GM12873 (cell line): ENCODE data around the gene KSR2.

Experiments used
- TF ChIP-seq, protein P1 (sequence below): IDR thresholded peaks from 2 replicates; pipeline ENCODE4 v1.5.1; 2012; ENCODE audit warnings: low read depth, mild to moderate bottlenecking, moderate library complexity, low read length, control low read depth; ENCODE audit not compliant: insufficient read depth; ENCODE audit errors: missing control alignments

The KSR2 gene

DNA sequence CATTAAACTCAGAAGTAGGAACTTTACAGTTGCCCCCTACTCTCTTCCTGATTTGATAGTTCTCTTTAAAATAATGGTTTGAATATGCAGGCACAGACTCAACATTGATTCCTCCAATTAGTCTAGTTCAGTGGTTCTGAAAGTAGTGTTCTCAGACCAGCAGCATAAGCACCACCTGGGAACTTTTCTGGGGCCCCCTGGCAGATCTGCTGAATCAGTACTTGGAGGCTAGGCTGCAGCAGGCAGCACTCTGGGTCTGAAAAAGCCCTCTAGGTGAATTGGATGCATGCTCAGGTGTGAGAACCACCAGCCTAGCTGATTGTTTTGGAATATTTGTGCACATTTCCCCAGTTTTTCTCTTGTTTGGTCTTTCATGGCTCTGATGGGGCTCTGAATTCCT lies 408.8 kb downstream of the KSR2 start:
- TF ChIP-seq, protein P1, sequence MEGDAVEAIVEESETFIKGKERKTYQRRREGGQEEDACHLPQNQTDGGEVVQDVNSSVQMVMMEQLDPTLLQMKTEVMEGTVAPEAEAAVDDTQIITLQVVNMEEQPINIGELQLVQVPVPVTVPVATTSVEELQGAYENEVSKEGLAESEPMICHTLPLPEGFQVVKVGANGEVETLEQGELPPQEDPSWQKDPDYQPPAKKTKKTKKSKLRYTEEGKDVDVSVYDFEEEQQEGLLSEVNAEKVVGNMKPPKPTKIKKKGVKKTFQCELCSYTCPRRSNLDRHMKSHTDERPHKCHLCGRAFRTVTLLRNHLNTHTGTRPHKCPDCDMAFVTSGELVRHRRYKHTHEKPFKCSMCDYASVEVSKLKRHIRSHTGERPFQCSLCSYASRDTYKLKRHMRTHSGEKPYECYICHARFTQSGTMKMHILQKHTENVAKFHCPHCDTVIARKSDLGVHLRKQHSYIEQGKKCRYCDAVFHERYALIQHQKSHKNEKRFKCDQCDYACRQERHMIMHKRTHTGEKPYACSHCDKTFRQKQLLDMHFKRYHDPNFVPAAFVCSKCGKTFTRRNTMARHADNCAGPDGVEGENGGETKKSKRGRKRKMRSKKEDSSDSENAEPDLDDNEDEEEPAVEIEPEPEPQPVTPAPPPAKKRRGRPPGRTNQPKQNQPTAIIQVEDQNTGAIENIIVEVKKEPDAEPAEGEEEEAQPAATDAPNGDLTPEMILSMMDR, result no peak

DNA sequence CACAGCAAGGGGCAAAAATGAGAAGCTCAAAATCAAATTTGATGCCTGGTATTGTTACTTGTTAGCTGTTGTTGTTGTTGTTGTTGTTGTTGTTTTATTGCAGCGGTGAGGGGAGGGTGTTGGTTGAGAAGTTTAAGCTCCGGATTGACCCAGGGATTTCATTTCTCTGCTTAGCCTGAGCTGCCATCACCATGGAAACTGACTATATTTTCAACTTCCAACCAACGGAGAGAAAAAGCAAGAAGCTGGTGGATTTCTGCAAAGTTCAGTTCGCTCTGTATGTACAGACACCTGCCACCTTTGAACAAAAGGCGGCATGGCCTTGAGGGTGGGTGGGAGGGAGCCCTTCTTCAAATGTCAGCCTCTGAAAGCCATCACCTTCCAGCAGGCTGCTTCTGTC lies 412.9 kb downstream of the KSR2 start:
- TF ChIP-seq, protein P1, result no peak

DNA sequence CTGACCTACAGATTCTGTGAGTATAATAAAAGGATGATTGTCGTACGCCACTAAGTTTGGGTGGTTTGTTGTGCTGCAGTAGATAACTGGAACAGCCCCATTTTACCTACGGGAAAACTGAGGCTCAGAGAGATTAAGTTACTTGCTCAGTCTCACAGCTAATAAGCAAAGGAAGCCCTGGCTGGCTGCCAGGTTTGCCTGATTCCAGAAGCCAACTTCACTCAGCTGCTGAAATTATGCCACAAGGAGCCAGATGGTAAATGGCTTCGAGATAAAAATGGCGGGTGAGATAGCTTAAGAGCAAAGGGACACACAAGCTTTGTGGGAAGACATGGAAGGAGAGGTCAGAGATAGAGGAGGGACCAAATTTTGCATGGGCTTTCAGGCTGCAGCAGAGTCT lies 415.8 kb downstream of the KSR2 start:
- TF ChIP-seq, protein P1, result no peak

DNA sequence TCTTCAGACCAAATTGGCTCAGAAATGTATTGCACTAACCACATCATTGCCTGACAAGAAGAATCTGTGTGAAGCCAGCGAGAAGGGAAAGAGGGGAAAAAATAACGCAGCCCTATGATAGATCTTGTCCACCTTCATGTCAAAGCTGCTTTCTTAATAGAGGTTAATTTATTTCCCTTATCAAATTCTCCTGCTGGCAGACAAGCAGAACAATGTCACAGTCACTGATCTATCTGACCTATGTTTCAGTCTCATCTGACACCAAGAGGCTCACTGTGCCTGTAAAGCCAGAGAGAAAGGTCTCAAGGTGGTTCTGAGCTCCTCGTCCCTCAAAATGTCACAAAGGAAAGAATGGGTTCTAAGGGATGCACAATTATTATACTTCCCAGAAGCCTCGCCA lies 417.1 kb downstream of the KSR2 start:
- TF ChIP-seq, protein P1, result no peak

DNA sequence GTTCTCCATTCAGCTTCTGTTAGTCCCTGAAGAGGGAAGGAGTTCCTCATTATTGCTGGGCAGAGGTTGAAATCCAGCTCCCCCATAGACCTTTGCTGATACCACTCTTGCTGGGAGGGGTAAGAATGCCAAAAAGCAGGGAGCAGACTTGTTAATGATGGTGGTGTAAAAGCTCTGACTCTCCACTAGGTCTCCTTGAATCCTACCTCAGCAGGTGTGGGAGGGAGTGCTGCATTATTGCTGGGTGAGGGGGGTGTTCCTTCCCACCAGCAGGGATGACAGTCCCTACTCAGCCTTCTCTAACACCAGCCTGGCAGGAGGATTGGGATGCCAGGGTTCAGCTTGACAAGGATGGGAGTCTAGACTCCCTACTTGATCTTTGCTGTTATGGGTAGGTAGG lies 421.6 kb downstream of the KSR2 start:
- TF ChIP-seq, protein P1, result no peak

DNA sequence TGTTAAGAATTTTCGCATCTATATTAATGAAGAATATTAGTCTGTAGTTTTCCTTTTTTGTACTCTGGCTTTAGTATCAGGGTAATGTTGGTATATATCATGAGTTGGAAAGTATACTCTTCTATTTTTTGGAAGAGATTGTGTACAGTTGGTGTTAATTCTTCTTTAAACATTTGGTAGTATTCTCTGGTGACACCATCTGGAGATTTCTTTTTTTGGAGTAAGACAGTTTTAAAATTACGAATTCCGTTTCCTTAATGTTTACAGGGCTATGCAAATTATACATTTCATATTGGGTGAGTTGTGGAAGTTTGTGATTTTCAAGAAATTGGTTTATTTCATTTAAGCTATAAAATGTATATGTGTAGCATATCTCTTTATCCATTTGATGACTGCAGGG lies 423.6 kb downstream of the KSR2 start:
- TF ChIP-seq, protein P1, result no peak

DNA sequence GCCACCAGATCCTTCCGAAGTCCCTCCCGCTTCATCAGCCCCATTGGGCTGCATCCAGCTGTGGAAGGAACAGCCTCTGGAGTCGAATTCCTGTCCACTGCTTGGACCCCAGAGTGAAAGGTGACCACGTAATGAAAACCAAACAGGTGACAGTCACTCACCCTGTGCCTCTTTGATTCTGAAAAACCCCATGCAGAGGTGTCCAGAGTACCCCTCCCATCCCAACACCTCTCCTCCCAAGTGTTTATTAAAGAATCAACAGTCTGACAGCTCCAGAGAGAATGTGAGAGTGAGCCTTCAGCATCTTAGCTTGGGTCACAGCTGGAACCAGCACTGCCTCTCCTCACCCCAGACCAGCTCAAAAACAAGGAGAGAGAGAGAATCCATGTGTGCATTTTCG lies 428.8 kb downstream of the KSR2 start:
- TF ChIP-seq, protein P1, result no peak

DNA sequence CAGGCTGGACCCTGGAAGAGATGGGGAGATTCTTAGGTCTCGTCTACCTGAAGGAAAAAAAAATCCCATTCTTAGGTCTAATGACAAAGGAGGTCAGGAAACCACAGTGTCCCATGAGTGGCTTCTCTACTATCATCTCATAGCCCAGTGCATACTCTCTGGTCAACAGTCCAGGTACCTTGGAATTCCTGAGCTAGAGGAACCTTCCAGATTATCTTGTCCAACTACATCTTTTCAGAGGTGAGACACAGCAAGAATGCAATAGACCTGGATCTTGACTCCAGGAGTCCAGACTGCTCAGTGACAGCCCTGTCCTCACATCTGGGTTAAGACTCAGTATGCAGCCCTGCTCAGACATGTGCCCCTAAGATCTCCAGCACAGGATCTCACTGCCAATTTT lies 429.9 kb downstream of the KSR2 start:
- TF ChIP-seq, protein P1, result no peak
